OCI-LY7 (cell line): ENCODE results near the gene TMX1. TPM values are rescaled to one million over a fixed set of nuclear protein-coding genes. Genes with fewer than 3 reads are reported as not detected.

Experiments used
- BruUV-seq: library from RNA; stranded (reverse); fragments of 400-500 nt; replicated peaks from 2 replicates; lab custom pipeline; 2021; lab: Mats Ljungman, UMichigan
- CTCF ChIA-PET: fragments of 300-600 bp; sonication (Branson Sonifier 250); formaldehyde crosslinking; loops from one replicate; lab custom pipeline; 2022; ENCODE audit warnings: antibody characterized with exemption; ENCODE audit not compliant: unreplicated experiment; lab: Charles Lee
- POLR2A ChIA-PET: fragments of 300-600 bp; sonication (Branson Sonifier 250); formaldehyde crosslinking; loops from one replicate; lab custom pipeline; 2022; ENCODE audit warnings: antibody characterized with exemption; lab: Charles Lee
- DNase-seq: peaks from one replicate; pipeline ENCODE4 v3.0.0-alpha.2; 2015; ENCODE audit warnings: low spot score
- H2AFZ ChIP-seq: fragments of 200-600 bp; sonication (generic), shearing (Covaris generic); 2 replicates; pipeline ENCODE4 v1.6.1; 2014; ENCODE audit warnings: mild to moderate bottlenecking, antibody characterized with exemption, low read length, moderate library complexity
- H3K27ac ChIP-seq: fragments of 200-600 bp; sonication (generic); 2 replicates; pipeline ENCODE4 v1.5.1; 2014; ENCODE audit warnings: mixed run types, low read depth, mild to moderate bottlenecking, moderate library complexity, low read length, inconsistent platforms; ENCODE audit not compliant: poor library complexity, severe bottlenecking
- H3K36me3 ChIP-seq: fragments of 200-600 bp; sonication (generic); 2 replicates; pipeline ENCODE4 v1.6.1; 2014; ENCODE audit warnings: mild to moderate bottlenecking, antibody characterized with exemption, low read length, moderate library complexity, mixed read lengths; ENCODE audit not compliant: insufficient read depth
- H3K4me1 ChIP-seq: fragments of 200-600 bp; sonication (generic); 2 replicates; pipeline ENCODE4 v1.5.1; 2014; ENCODE audit warnings: mild to moderate bottlenecking, low read length; ENCODE audit not compliant: insufficient read depth, poor library complexity, severe bottlenecking
- H3K4me2 ChIP-seq: fragments of 200-600 bp; sonication (generic); 2 replicates; pipeline ENCODE4 v1.6.1; 2014; ENCODE audit warnings: mild to moderate bottlenecking, low read length
- H3K4me3 ChIP-seq: fragments of 200-600 bp; sonication (generic); 2 replicates; pipeline ENCODE4 v1.5.1; 2014; ENCODE audit warnings: mild to moderate bottlenecking, low read depth, low read length; ENCODE audit not compliant: poor library complexity, severe bottlenecking
- H3K79me2 ChIP-seq: fragments of 200-600 bp; sonication (generic); 2 replicates; pipeline ENCODE4 v1.6.1; 2016; ENCODE audit warnings: low read depth, mild to moderate bottlenecking, low read length, moderate library complexity, mixed read lengths; ENCODE audit not compliant: insufficient read depth
- H3K9me2 ChIP-seq: fragments of 200-600 bp; sonication (generic); 2 replicates; pipeline ENCODE4 v1.6.1; 2016; ENCODE audit warnings: mild to moderate bottlenecking, low read length, mixed read lengths; ENCODE audit not compliant: insufficient read depth
- H3K9me3 ChIP-seq: fragments of 200-600 bp; sonication (generic); 2 replicates; pipeline ENCODE4 v1.6.1; 2014; ENCODE audit warnings: mild to moderate bottlenecking, mixed run types, low read length, mixed read lengths
- H4K20me1 ChIP-seq: fragments of 200-600 bp; sonication (generic); 2 replicates; pipeline ENCODE4 v1.6.1; 2014; ENCODE audit warnings: mild to moderate bottlenecking, antibody characterized with exemption, low read length, moderate library complexity, mixed read lengths; ENCODE audit not compliant: insufficient read depth
- CTCF ChIP-seq: fragments of 200-600 bp; sonication (generic); conservative IDR thresholded peaks from 2 replicates; pipeline ENCODE4 v1.5.1; 2014; ENCODE audit warnings: mild to moderate bottlenecking, antibody characterized with exemption, low read length, moderate library complexity, mixed read lengths
- EZH2phosphoT487 ChIP-seq: fragments of 200-600 bp; sonication (generic); IDR thresholded peaks from 2 replicates; pipeline ENCODE4 v1.6.1; 2018; ENCODE audit warnings: low read depth, borderline replicate concordance, mild to moderate bottlenecking, mixed run types, antibody characterized with exemption, low read length, moderate library complexity, mixed read lengths
- intact Hi-C: fragments of 100-400 bp; cut with micrococcal nuclease; formaldehyde crosslinking; loops from one replicate; pipeline ENCODE4 v1.10.0; 2022; ENCODE audit not compliant: unreplicated experiment
- total RNA-seq, 2 experiments: library from RNA; depleted of rRNA in 1 of 2; stranded (reverse); fragments of >200 nt in 1 of 2; shearing (Covaris generic) in 1 of 2; gene quantifications; 2 replicates each; pipeline ENCODE4 v1.2.3, GENCODE V29; 2014 to 2022

Gene TMX1
- total RNA-seq, 2 experiments from 2014 or later: 34.3 to 59.0 TPM

- DNase-seq: no peak
- no peaks in the 10 kb centered on the region for H3K9me2 ChIP-seq
- H3K36me3 ChIP-seq: no peaks in the 10 kb centered on the region
- CTCF ChIA-PET: no interaction called here
- BruUV-seq: no TSS peak
- no peaks in the 10 kb centered on the region for H3K9me3 ChIP-seq
- H3K4me2 ChIP-seq: no peak overlapping the region
- POLR2A ChIA-PET: no interaction called here
- H3K27ac ChIP-seq: no peak overlapping the region
- no peak for TF ChIP-seq EZH2phosphoT487
- TF ChIP-seq CTCF: no peak
- intact Hi-C loops: no loop called here
- no peak overlapping the region for H2AFZ ChIP-seq
- no peaks in the 10 kb centered on the region for H3K4me1 ChIP-seq
- H4K20me1 ChIP-seq: no peaks in the 10 kb centered on the region
- H3K4me3 ChIP-seq: no peak overlapping the region
- H3K79me2 ChIP-seq: no peaks in the 10 kb centered on the region
These were observed 14.3 kb upstream of the TMX1 start for GRCh38 chr14:51225751-51226150.

DNA sequence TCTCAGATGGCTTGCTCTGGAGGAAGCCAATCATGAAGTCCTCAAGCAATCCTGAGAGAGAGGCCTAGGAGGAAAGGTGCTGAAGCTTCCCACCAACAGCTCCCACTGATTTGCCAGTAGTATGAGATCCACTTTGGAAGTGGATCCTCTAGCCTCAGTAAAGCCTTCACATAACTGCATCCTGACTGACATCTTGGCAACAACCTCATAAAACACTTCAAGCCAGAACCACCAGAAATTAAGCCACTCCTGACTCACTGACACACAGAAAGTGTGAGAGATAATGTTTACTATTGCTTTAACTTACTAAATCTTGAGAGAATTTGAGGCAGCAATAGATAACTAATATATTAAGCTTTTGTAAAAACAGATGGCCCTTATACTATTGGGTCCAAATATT, 11.7 kb upstream of the TMX1 start:
- no peaks in the 10 kb centered on the region for H3K4me1 ChIP-seq
- H3K4me3 ChIP-seq: no peak overlapping the region
- no peak overlapping the region for H2AFZ ChIP-seq
- no TSS peak for BruUV-seq
- TF ChIP-seq EZH2phosphoT487 (no peak), CTCF (no peak)
- no peaks in the 10 kb centered on the region for H3K9me3 ChIP-seq
- H3K27ac ChIP-seq: no peak overlapping the region
- no peaks in the 10 kb centered on the region for H3K36me3 ChIP-seq
- no peak for DNase-seq
- intact Hi-C loops: no loop called here
- H3K4me2 ChIP-seq: no peak overlapping the region
- no peaks in the 10 kb centered on the region for H3K9me2 ChIP-seq
- POLR2A ChIA-PET: interaction anchor here (1.2 kb wide), 1 partner anchor 18 kb away, joined by 3 read pairs; no protein-coding TSS in a partner anchor
- CTCF ChIA-PET: no interaction called here
- no peaks in the 10 kb centered on the region for H3K79me2 ChIP-seq
- no peaks in the 10 kb centered on the region for H4K20me1 ChIP-seq

GRCh38 chr14:51228890-51229289, 11.2 kb upstream of the TMX1 start:
- Histone ChIP-seq H3K9me3 (no peaks in the 10 kb centered on the region), H3K36me3 (no peaks in the 10 kb centered on the region), H3K4me2 (no peak overlapping the region), H3K4me3 (no peak overlapping the region), H3K27ac (no peak overlapping the region), H4K20me1 (no peaks in the 10 kb centered on the region), H3K9me2 (no peaks in the 10 kb centered on the region), H3K4me1 (no peaks in the 10 kb centered on the region), H2AFZ (no peak overlapping the region), H3K79me2 (no peaks in the 10 kb centered on the region)
- TF ChIP-seq CTCF: no peak
- TF ChIP-seq EZH2phosphoT487: no peak
- POLR2A ChIA-PET: interaction anchor here (1.2 kb wide), 1 partner anchor 17 kb away, joined by 3 read pairs; no protein-coding TSS in a partner anchor
- DNase-seq: no peak
- no TSS peak for BruUV-seq
- intact Hi-C loops: no loop called here
- CTCF ChIA-PET: no interaction called here
